ENCODE measurements around the gene MYDGF.

Gene MYDGF

GRCh38 chr19:4702764-4703163 lies 32.6 kb upstream of the MYDGF start:
- DNase-seq (ENCODE audit: low read depth) = no peak
- no peak overlapping the region for H3K4me3 ChIP-seq (ENCODE audit: low read depth, low read length)

- no peak for DNase-seq (ENCODE audit: low read depth)
- H3K4me3 ChIP-seq (ENCODE audit: low read depth, low read length) = no peak overlapping the region
Observed at GRCh38 chr19:4701557-4701956, 31.4 kb upstream of the MYDGF start.

- no peak for DNase-seq (ENCODE audit: low read depth)
- no peak overlapping the region for H3K4me3 ChIP-seq (ENCODE audit: low read depth, low read length)
Observed at GRCh38 chr19:4700693-4700970, 30.5 kb upstream of the MYDGF start.

- H3K4me3 ChIP-seq (ENCODE audit: low read depth, low read length) = no peak overlapping the region
- no peak for DNase-seq (ENCODE audit: low read depth)
Observed at GRCh38 chr19:4699826-4700692, 29.9 kb upstream of the MYDGF start.

GRCh38 chr19:4697304-4697703 lies 27.2 kb upstream of the MYDGF start:
- no peak overlapping the region for H3K4me3 ChIP-seq (ENCODE audit: low read depth, low read length)
- DNase-seq (ENCODE audit: low read depth) = no peak

- H3K4me3 ChIP-seq (ENCODE audit: low read depth, low read length) = no peak overlapping the region
- no peak for DNase-seq (ENCODE audit: low read depth)
Observed at GRCh38 chr19:4695224-4695731, 25.1 kb upstream of the MYDGF start.

GRCh38 chr19:4694211-4694987 lies 24.3 kb upstream of the MYDGF start:
- H3K4me3 ChIP-seq (ENCODE audit: low read depth, low read length) = no peak overlapping the region
- peak; percentile 87 for DNase-seq (ENCODE audit: low read depth)

- no peak overlapping the region for H3K4me3 ChIP-seq (ENCODE audit: low read depth, low read length)
- DNase-seq (ENCODE audit: low read depth) = no peak
Observed at GRCh38 chr19:4693471-4694121, 23.5 kb upstream of the MYDGF start.

- no peak overlapping the region for H3K4me3 ChIP-seq (ENCODE audit: low read depth, low read length)
- DNase-seq (ENCODE audit: low read depth) = no peak
Observed at GRCh38 chr19:4693078-4693350, 22.9 kb upstream of the MYDGF start.

- DNase-seq (ENCODE audit: low read depth) = no peak
- H3K4me3 ChIP-seq (ENCODE audit: low read depth, low read length) = no peak overlapping the region
Observed at GRCh38 chr19:4692251-4693077, 22.3 kb upstream of the MYDGF start.

- no peak overlapping the region for H3K4me3 ChIP-seq (ENCODE audit: low read depth, low read length)
- DNase-seq (ENCODE audit: low read depth) = no peak
Observed at GRCh38 chr19:4691373-4691772, 21.2 kb upstream of the MYDGF start.

- no peak overlapping the region for H3K4me3 ChIP-seq (ENCODE audit: low read depth, low read length)
- DNase-seq (ENCODE audit: low read depth) = no peak
Observed at GRCh38 chr19:4690361-4690760, 20.2 kb upstream of the MYDGF start.

GRCh38 chr19:4689403-4689802 lies 19.3 kb upstream of the MYDGF start:
- H3K4me3 ChIP-seq (ENCODE audit: low read depth, low read length) = no peak overlapping the region
- DNase-seq (ENCODE audit: low read depth) = no peak

- H3K4me3 ChIP-seq (ENCODE audit: low read depth, low read length) = no peak overlapping the region
- no peak for DNase-seq (ENCODE audit: low read depth)
Observed at GRCh38 chr19:4688587-4688986, 18.4 kb upstream of the MYDGF start.

- no peak overlapping the region for H3K4me3 ChIP-seq (ENCODE audit: low read depth, low read length)
- no peak for DNase-seq (ENCODE audit: low read depth)
Observed at GRCh38 chr19:4687396-4687795, 17.3 kb upstream of the MYDGF start.

GRCh38 chr19:4686700-4687099 lies 16.6 kb upstream of the MYDGF start:
- H3K4me3 ChIP-seq (ENCODE audit: low read depth, low read length) = no peak overlapping the region
- DNase-seq (ENCODE audit: low read depth) = no peak

GRCh38 chr19:4684312-4685095 lies 14.4 kb upstream of the MYDGF start:
- H3K4me3 ChIP-seq (ENCODE audit: low read depth, low read length) = no peak overlapping the region
- DNase-seq (ENCODE audit: low read depth) = no peak

GRCh38 chr19:4682417-4683200 lies 12.5 kb upstream of the MYDGF start:
- no peak overlapping the region for H3K4me3 ChIP-seq (ENCODE audit: low read depth, low read length)
- no peak for DNase-seq (ENCODE audit: low read depth)

Data from skeletal muscle cell (primary cell).